NB4 (cell line): ENCODE results near the gene RNF187.

ENCODE experiments used
- DNase-seq: peaks from one replicate; pipeline ENCODE4 v3.0.0; 2010; ENCODE audit warnings: low read depth
- H3K4me3 ChIP-seq: one replicate; pipeline ENCODE4 v1.5.1; 2011; ENCODE audit warnings: mild to moderate bottlenecking, low read depth, low read length, moderate library complexity
- CTCF ChIP-seq: IDR thresholded peaks from one replicate; pipeline ENCODE4 v1.5.1; 2012; ENCODE audit warnings: low read depth, low read length
- MAX ChIP-seq: IDR thresholded peaks from 2 replicates; pipeline ENCODE4 v1.6.1; 2011; ENCODE audit warnings: low read depth, low read length
- MYC ChIP-seq: IDR thresholded peaks from 2 replicates; pipeline ENCODE4 v1.6.1; 2011; ENCODE audit warnings: low read depth, low read length
- POLR2A ChIP-seq: IDR thresholded peaks from 2 replicates; pipeline ENCODE4 v1.6.1; 2011; ENCODE audit warnings: mild to moderate bottlenecking; ENCODE audit not compliant: insufficient read length; ENCODE audit errors: extremely low read depth

Gene RNF187

GRCh38 chr1:228469413-228470162 lies 17.6 kb upstream of the RNF187 start:
- DNase-seq: no peak
- H3K4me3 ChIP-seq: no peak overlapping the region
- TF ChIP-seq MYC: no peak
- no peak for TF ChIP-seq CTCF
- no peak for TF ChIP-seq POLR2A
- no peak for TF ChIP-seq MAX

- no peak for DNase-seq
- no peak for TF ChIP-seq MAX
Measured at GRCh38 chr1:228471154-228471761, 15.9 kb upstream of the RNF187 start.

GRCh38 chr1:228471762-228472398 lies 15.3 kb upstream of the RNF187 start:
- TF ChIP-seq MAX: no peak
- TF ChIP-seq CTCF: peak; percentile 76
- no peak overlapping the region for H3K4me3 ChIP-seq
- peak; percentile 85 for DNase-seq

More at GRCh38 chr1:228471154-228471761, 15.9 kb upstream of the RNF187 start:
- H3K4me3 ChIP-seq: no peak overlapping the region

- DNase-seq: peak; percentile 85
- TF ChIP-seq MAX: peak; percentile 63; the same call in 1 of the 2 replicates
- TF ChIP-seq MYC: no peak
Measured at GRCh38 chr1:228472655-228473054, 14.5 kb upstream of the RNF187 start.

GRCh38 chr1:228474507-228474906 lies 12.7 kb upstream of the RNF187 start:
- no peak for TF ChIP-seq POLR2A
- no peak for TF ChIP-seq MYC
- no peak for DNase-seq
- H3K4me3 ChIP-seq: no peak overlapping the region

More at GRCh38 chr1:228472655-228473054, 14.5 kb upstream of the RNF187 start:
- no peak overlapping the region for H3K4me3 ChIP-seq

- DNase-seq: no peak
- no peak for TF ChIP-seq CTCF
- TF ChIP-seq POLR2A: no peak
- TF ChIP-seq MAX: no peak
- no peak for TF ChIP-seq MYC
- no peak overlapping the region for H3K4me3 ChIP-seq
Measured at GRCh38 chr1:228475812-228476211, 11.4 kb upstream of the RNF187 start.

GRCh38 chr1:228477263-228477662 lies 9.9 kb upstream of the RNF187 start:
- no peak for TF ChIP-seq POLR2A
- no peak for TF ChIP-seq MYC
- TF ChIP-seq CTCF: no peak
- no peak for TF ChIP-seq MAX
- DNase-seq: no peak
- no peak overlapping the region for H3K4me3 ChIP-seq
